ENCODE measurements around the gene CCDC146. TPM values are rescaled to one million over a fixed set of nuclear protein-coding genes. Genes with fewer than 3 reads are reported as not detected.

CCDC146 gene
- total RNA-seq, 1 experiment from 2014 or later: 1.1 TPM

DNA sequence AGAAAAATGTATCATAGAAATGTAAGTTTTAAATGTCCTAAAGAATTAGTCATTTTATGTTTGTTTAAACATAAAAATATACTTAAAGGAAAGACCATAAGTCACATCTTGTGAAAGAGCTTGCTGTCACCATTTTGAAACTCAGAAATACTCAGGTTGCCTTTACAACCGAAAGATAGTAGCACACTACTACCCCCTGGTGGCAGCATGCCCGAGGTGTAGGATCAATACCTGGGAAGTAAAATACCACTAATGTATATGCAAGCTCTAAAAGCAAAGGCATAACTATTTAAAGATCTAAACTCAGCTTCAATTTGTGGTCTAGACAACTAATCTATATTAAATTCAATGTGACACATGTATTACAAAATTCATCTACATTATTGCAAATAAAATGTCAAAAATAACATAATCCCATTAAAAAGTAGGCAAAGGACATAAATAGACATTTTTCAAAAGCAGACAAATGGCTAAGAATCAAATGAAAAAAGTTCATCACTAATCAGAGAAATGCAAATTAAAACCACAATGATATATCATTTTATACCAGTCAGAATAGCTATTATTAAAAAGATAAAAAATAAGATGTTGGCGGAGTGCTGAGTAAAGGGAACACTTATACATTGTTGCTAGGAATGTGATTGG lies 124.9 kb downstream of the CCDC146 start:
- DNase-seq (ENCODE audit: low spot score) (peak; percentile 93), ATAC-seq (peak; percentile 87)
- ChIA-PET CTCF (interaction anchor here (0.6 to 3.0 kb wide), 30 partner anchors 8 to 610 kb away, joined by 3 to 42 read pairs (median 4); partner anchors contain the start of genes CCDC146, FGL2 and GSAP), POLR2A (interaction anchor here (0.6 kb wide), 1 partner anchor 105 kb away, joined by 3 read pairs; no protein-coding TSS in a partner anchor)
- H3K9me3 Mint-ChIP-seq: no peaks in the 10 kb centered on the region
- H3K27me3 Mint-ChIP-seq (ENCODE audit: low read depth): no peaks in the 10 kb centered on the region
- no peak overlapping the region for H3K27ac Mint-ChIP-seq
- peaks cover 16% of the 10 kb centered on the region for H3K4me1 Mint-ChIP-seq
- H3K4me3 Mint-ChIP-seq: no peak overlapping the region
- no peak for TF ChIP-seq NR2C2 (CRISPR knock-in tag; IDR thresholded peaks at IDR 0.05)
- TF ChIP-seq, protein P1, sequence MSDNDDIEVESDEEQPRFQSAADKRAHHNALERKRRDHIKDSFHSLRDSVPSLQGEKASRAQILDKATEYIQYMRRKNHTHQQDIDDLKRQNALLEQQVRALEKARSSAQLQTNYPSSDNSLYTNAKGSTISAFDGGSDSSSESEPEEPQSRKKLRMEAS (CRISPR knock-in tag; IDR thresholded peaks at IDR 0.05): no peak
- no peak for TF ChIP-seq FOXK1 (CRISPR knock-in tag; IDR thresholded peaks at IDR 0.05)
- TF ChIP-seq KAT7 (CRISPR knock-in tag; IDR thresholded peaks at IDR 0.05; ENCODE audit: borderline replicate concordance): no peak
- TF ChIP-seq NFYB (CRISPR knock-in tag; conservative IDR thresholded peaks at IDR 0.05; ENCODE audit: low read depth): no peak
- TF ChIP-seq, protein P2, sequence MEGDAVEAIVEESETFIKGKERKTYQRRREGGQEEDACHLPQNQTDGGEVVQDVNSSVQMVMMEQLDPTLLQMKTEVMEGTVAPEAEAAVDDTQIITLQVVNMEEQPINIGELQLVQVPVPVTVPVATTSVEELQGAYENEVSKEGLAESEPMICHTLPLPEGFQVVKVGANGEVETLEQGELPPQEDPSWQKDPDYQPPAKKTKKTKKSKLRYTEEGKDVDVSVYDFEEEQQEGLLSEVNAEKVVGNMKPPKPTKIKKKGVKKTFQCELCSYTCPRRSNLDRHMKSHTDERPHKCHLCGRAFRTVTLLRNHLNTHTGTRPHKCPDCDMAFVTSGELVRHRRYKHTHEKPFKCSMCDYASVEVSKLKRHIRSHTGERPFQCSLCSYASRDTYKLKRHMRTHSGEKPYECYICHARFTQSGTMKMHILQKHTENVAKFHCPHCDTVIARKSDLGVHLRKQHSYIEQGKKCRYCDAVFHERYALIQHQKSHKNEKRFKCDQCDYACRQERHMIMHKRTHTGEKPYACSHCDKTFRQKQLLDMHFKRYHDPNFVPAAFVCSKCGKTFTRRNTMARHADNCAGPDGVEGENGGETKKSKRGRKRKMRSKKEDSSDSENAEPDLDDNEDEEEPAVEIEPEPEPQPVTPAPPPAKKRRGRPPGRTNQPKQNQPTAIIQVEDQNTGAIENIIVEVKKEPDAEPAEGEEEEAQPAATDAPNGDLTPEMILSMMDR (IDR thresholded peaks at IDR 0.05): peak; percentile 72
- TF ChIP-seq SP1 (CRISPR knock-in tag; conservative IDR thresholded peaks at IDR 0.05): no peak
- TF ChIP-seq, protein P3, sequence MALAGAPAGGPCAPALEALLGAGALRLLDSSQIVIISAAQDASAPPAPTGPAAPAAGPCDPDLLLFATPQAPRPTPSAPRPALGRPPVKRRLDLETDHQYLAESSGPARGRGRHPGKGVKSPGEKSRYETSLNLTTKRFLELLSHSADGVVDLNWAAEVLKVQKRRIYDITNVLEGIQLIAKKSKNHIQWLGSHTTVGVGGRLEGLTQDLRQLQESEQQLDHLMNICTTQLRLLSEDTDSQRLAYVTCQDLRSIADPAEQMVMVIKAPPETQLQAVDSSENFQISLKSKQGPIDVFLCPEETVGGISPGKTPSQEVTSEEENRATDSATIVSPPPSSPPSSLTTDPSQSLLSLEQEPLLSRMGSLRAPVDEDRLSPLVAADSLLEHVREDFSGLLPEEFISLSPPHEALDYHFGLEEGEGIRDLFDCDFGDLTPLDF (CRISPR knock-in tag; IDR thresholded peaks at IDR 0.05): no peak
- H3K36me3 Mint-ChIP-seq: no peaks in the 10 kb centered on the region

DNA sequence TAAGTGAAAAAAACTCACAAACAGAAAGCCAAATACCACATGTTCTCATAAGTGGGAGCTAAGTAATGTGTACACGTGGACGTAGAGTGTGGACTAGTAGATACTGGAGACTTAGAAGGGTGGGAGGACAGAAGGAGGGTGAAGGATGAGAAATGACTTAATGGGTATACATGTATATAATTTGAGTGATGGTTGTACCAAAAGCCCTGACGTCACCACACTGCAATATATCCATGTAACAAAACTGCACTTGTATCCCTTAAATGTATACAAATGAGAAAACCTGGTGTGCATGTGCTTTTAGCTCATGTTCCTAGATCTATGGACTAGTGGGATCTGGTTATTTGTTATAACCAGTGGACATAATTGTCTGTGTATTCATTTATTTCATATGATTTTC lies 125.7 kb downstream of the CCDC146 start:
- TF ChIP-seq JUN (CRISPR knock-in tag; IDR thresholded peaks at IDR 0.05) (no peak), ZNF219 (CRISPR knock-in tag; IDR thresholded peaks at IDR 0.05; ENCODE audit: borderline replicate concordance) (no peak), NFYB (CRISPR knock-in tag; conservative IDR thresholded peaks at IDR 0.05; ENCODE audit: low read depth) (no peak), SP1 (CRISPR knock-in tag; conservative IDR thresholded peaks at IDR 0.05) (no peak), JAZF1 (CRISPR knock-in tag; IDR thresholded peaks at IDR 0.05) (no peak), GRHL2 (CRISPR knock-in tag; IDR thresholded peaks at IDR 0.05; ENCODE audit: insufficient replicate concordance, severe bottlenecking) (no peak), TP53 (CRISPR knock-in tag; IDR thresholded peaks at IDR 0.05) (no peak), CREM (CRISPR knock-in tag; IDR thresholded peaks at IDR 0.05) (no peak), FOXK1 (CRISPR knock-in tag; IDR thresholded peaks at IDR 0.05) (no peak), HMGA2 (CRISPR knock-in tag; IDR thresholded peaks at IDR 0.05) (no peak), NFATC4 (CRISPR knock-in tag; IDR thresholded peaks at IDR 0.05) (no peak), ZNF232 (CRISPR knock-in tag; IDR thresholded peaks at IDR 0.05) (no peak)
- TF ChIP-seq, protein P4, sequence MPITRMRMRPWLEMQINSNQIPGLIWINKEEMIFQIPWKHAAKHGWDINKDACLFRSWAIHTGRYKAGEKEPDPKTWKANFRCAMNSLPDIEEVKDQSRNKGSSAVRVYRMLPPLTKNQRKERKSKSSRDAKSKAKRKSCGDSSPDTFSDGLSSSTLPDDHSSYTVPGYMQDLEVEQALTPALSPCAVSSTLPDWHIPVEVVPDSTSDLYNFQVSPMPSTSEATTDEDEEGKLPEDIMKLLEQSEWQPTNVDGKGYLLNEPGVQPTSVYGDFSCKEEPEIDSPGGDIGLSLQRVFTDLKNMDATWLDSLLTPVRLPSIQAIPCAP (CRISPR knock-in tag; IDR thresholded peaks at IDR 0.05): no peak
- TF ChIP-seq, protein P5, sequence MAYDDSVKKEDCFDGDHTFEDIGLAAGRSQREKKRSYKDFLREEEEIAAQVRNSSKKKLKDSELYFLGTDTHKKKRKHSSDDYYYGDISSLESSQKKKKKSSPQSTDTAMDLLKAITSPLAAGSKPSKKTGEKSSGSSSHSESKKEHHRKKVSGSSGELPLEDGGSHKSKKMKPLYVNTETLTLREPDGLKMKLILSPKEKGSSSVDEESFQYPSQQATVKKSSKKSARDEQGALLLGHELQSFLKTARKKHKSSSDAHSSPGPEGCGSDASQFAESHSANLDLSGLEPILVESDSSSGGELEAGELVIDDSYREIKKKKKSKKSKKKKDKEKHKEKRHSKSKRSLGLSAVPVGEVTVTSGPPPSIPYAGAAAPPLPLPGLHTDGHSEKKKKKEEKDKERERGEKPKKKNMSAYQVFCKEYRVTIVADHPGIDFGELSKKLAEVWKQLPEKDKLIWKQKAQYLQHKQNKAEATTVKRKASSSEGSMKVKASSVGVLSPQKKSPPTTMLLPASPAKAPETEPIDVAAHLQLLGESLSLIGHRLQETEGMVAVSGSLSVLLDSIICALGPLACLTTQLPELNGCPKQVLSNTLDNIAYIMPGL (CRISPR knock-in tag; IDR thresholded peaks at IDR 0.05): no peak
- Mint-ChIP-seq H3K27me3 (ENCODE audit: low read depth) (no peaks in the 10 kb centered on the region), H3K36me3 (no peaks in the 10 kb centered on the region), H3K9me3 (no peaks in the 10 kb centered on the region), H3K4me1 (peaks cover 8% of the 10 kb centered on the region), H3K27ac (no peak overlapping the region), H3K4me3 (no peak overlapping the region)
- no peak for ATAC-seq
- no peak for DNase-seq (ENCODE audit: low spot score)
- CTCF ChIA-PET: interaction anchor here (1.5 to 3.0 kb wide), 7 partner anchors 10 to 136 kb away, joined by 3 to 42 read pairs (median 7); partner anchors contain the start of gene CCDC146
- POLR2A ChIA-PET: no interaction called here

Data from WTC11 (cell line).